Breast epithelium (tissue), 4 donors: ENCODE data around the gene TAL1. TPM values are rescaled to one million over a fixed set of nuclear protein-coding genes. Genes with fewer than 3 reads are reported as not detected.
"Not testable (repeated sequence)": the region's sequence is repeated elsewhere in the genome, so short reads cannot be mapped to it uniquely, and the experiment has no call there.

Experiments
- DNase-seq, 2 donors: peaks; one replicate each; pipeline ENCODE4 v3.0.0-alpha.2; 2019; ENCODE audit warnings: low spot score in 2 of 2
- H3K27ac ChIP-seq, 2 donors: fragments of 200-600 bp; sonication (generic) in 1 of 2; one replicate each; pipeline ENCODE4 v1.5.1; 2016 to 2019; ENCODE audit warnings: mild to moderate bottlenecking in 1 of 2
- H3K27me3 ChIP-seq, 2 donors: fragments of 200-600 bp; sonication (generic) in 1 of 2; one replicate each; pipeline versions ENCODE4 v1.5.1 to v1.6.0; 2017 to 2019; ENCODE audit warnings: control low read depth in 1 of 2, mild to moderate bottlenecking in 1 of 2
- H3K36me3 ChIP-seq: fragments of 200-600 bp; one replicate; pipeline ENCODE4 v1.5.1; 2019
- H3K4me1 ChIP-seq, 2 donors: fragments of 200-600 bp; sonication (generic); one replicate each; pipeline ENCODE4 v1.5.1; 2016 to 2019; ENCODE audit warnings: control low read depth in 1 of 2
- H3K4me3 ChIP-seq, 3 donors: fragments of 200-600 bp; sonication (generic); 1 replicate in 2 of 3; 2 replicates in 1 of 3; pipeline ENCODE4 v1.5.1; 2016 to 2019; ENCODE audit warnings: mild to moderate bottlenecking in 3 of 3, moderate library complexity in 2 of 3
- H3K9me3 ChIP-seq, 2 donors: fragments of 200-600 bp; sonication (generic) in 1 of 2; one replicate each; pipeline ENCODE4 v1.5.1; 2016 to 2019; ENCODE audit warnings: control low read depth in 1 of 2
- CTCF ChIP-seq, 3 donors: fragments of 450-650 bp; IDR thresholded peaks; one replicate each; pipeline ENCODE4 v1.5.1; 2016 to 2017; ENCODE audit warnings: antibody characterized with exemption in 3 of 3, mild to moderate bottlenecking in 3 of 3, moderate library complexity in 3 of 3
- POLR2A ChIP-seq: fragments of 450-650 bp; IDR thresholded peaks from one replicate; pipeline ENCODE4 v1.6.1; 2016; ENCODE audit warnings: antibody characterized with exemption, mild to moderate bottlenecking, moderate library complexity
- POLR2AphosphoS5 ChIP-seq, 3 donors: sonication (generic); formaldehyde crosslinking; IDR thresholded peaks; one replicate each; pipeline ENCODE4 v1.6.1; 2017; ENCODE audit warnings: antibody characterized with exemption in 3 of 3
- intact Hi-C: fragments of 100-400 bp; cut with DNase I; formaldehyde crosslinking; loops from one replicate; pipeline ENCODE4 v1.15.1; 2023; ENCODE audit warnings: low total_unique reads
- total RNA-seq, 3 donors: library from RNA; depleted of rRNA; stranded (reverse); fragments of >200 nt; gene quantifications; one replicate each; pipeline ENCODE4 v1.1.0, GENCODE V29; 2016

The TAL1 gene
- total RNA-seq, 3 donors from 2014 or later = 2.3 to 6.2 (median 5.1) TPM

DNA sequence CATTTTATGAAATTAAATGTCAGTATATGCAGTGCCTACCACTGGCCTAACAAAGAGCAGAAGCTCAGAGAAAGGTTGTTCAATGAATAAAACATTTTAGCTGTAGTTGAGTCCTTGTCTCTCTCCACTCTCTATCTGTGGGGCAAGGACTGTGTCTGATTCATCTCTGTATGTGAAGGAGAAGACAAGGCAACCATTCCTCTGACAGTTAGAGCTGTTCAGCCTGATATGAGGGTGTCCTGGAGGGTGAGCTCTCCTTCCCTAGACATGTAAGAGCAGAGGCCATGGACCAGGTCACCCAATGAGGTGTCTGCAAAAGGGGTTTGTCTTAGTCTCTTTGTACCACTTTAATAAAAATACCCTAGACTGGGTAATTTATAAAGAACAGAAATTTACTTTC lies 37.7 kb downstream of the TAL1 start:
- H3K36me3 ChIP-seq = no peaks in the 10 kb centered on the region
- H3K27me3 ChIP-seq = peaks cover 0 to 7% of the 10 kb centered on the region in 2 donors
- H3K27ac ChIP-seq = no peak overlapping the region
- H3K4me3 ChIP-seq = no peak overlapping the region
- intact Hi-C loops = loop anchor here (10.0 kb wide), 1 partner anchor 50 kb away; no protein-coding TSS in a partner anchor
- H3K9me3 ChIP-seq = no peaks in the 10 kb centered on the region
- no peak for TF ChIP-seq CTCF (IDR thresholded peaks at IDR 0.05)
- TF ChIP-seq POLR2A = no peak
- TF ChIP-seq POLR2AphosphoS5 (IDR thresholded peaks at IDR 0.05) = no peak
- peaks cover 7% of the 10 kb centered on the region in 2 donors for H3K4me1 ChIP-seq
- no peak for DNase-seq

- H3K27me3 ChIP-seq, H3K9me3 ChIP-seq, DNase-seq, H3K36me3 ChIP-seq, H3K4me3 ChIP-seq, H3K27ac ChIP-seq, H3K4me1 ChIP-seq: not testable (repeated sequence)
- intact Hi-C loops = loop anchor here (10.0 kb wide), 1 partner anchor 51 kb away; no protein-coding TSS in a partner anchor
Observed at GRCh38 chr1:47193496-47193895, 38.5 kb downstream of the TAL1 start.

DNA sequence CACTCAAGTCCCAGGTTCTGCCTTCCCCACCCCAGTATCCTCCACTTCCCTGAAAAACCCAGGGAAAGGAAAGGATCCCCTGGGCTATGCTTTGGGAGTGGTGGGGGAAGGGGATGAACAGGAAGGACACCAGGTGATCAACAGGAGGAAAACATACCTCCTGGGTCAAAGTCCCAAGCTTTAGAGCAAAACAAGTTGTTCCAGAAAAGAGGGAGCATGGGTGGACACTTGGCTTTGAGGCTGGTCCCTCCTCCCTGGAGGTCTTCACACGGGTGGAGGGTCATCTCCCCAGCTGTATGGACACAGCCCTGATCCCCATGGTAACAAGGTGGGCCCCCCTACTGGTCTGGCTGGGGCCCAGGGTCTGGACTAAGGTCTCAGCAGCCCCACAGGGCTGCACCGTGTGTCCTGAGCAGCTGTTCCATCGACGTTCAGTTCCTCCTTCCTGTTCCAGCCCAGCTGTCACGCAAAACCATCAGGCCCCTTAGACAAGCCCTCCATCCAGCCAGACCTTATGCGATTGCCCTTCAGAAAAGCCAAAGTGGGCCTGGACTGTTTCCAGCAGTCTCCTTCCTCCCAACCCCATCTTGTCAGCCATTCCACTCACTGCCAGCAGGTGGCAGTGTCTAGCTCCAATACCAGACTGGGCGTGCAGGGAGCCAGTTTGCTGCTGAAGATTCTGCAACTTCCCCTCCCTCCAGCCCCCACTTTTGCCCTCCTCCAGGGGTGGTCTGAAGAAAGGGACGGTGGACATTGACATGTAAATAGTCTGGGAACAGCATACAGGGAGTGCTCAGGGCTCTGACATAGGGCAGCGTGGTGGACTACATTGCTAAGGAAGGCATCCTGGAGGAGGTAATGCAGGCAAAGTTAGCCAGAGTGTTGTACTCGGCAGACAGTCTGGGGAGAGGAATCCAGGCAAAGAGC lies 39.3 kb downstream of the TAL1 start:
- Histone ChIP-seq H3K4me3 (no peak overlapping the region), H3K27ac (peak overlapping the region in 1 of 2 donors; percentile 36), H3K36me3 (no peaks in the 10 kb centered on the region), H3K9me3 (no peaks in the 10 kb centered on the region), H3K27me3 (no peaks in the 10 kb centered on the region), H3K4me1 (peaks cover 7% of the 10 kb centered on the region in 2 donors)
- TF ChIP-seq CTCF (IDR thresholded peaks at IDR 0.05) (peak; percentile 44 to 89 (median 79)), POLR2A (no peak), POLR2AphosphoS5 (IDR thresholded peaks at IDR 0.05) (no peak)
- intact Hi-C loops = loop anchor here (10.0 kb wide), 1 partner anchor 52 kb away; no protein-coding TSS in a partner anchor
- DNase-seq = peak; percentile 56 to 70

- H3K36me3 ChIP-seq = no peaks in the 10 kb centered on the region
- peak in 1 of 2 donors; percentile 16 for DNase-seq
- H3K4me1 ChIP-seq = peaks cover 7% of the 10 kb centered on the region in 2 donors
- intact Hi-C loops = loop anchor here (10.0 kb wide), 1 partner anchor 53 kb away; no protein-coding TSS in a partner anchor
- H3K9me3 ChIP-seq = no peaks in the 10 kb centered on the region
- no peak for TF ChIP-seq POLR2AphosphoS5 (IDR thresholded peaks at IDR 0.05)
- TF ChIP-seq POLR2A = no peak
- TF ChIP-seq CTCF (IDR thresholded peaks at IDR 0.05) = no peak
- H3K4me3 ChIP-seq = no peak overlapping the region
- peak overlapping the region in 1 of 2 donors; percentile 36 for H3K27ac ChIP-seq
- H3K27me3 ChIP-seq = no peaks in the 10 kb centered on the region
Observed at GRCh38 chr1:47191940-47192457, 40.0 kb downstream of the TAL1 start.

- Histone ChIP-seq H3K9me3 (no peaks in the 10 kb centered on the region), H3K36me3 (no peaks in the 10 kb centered on the region), H3K4me1 (peaks cover 7% of the 10 kb centered on the region in 2 donors), H3K4me3 (no peak overlapping the region), H3K27ac (peak overlapping the region; percentile 83 to 88), H3K27me3 (no peaks in the 10 kb centered on the region)
- intact Hi-C loops = loop anchor here (10.0 kb wide), 1 partner anchor 54 kb away; no protein-coding TSS in a partner anchor
- TF ChIP-seq CTCF (IDR thresholded peaks at IDR 0.05) (no peak), POLR2AphosphoS5 (IDR thresholded peaks at IDR 0.05) (no peak), POLR2A (no peak)
- peak; percentile 8 to 34 for DNase-seq
Observed at GRCh38 chr1:47190857-47191256, 41.2 kb downstream of the TAL1 start.
